Measurements from ENCODE around the gene LARP6.

Gene LARP6

DNA sequence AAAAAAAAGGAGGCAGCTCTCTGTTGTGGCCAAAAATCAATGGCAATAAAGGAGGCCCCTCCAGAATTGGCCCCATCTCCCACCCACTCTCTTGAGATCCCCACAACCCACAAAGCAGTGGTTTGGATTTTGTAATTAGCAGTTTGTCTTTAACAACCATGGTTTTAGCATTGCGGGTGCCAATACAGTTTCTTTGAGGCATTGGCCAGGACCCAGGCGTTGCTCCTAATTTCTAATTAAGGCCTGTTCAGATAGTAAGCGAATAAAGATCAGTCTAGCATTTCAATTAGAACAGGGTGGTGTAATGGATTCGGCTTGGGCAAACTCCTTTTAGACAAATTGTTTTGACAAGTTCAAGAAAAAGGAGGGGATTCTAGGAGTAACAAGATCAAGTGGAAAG, 67.0 kb downstream of the LARP6 start:
- in situ Hi-C loops (cut with HindIII; ENCODE audit: low pct_ligation_motif_present, low sequenced_read_pairs), result no loop called here

DNA sequence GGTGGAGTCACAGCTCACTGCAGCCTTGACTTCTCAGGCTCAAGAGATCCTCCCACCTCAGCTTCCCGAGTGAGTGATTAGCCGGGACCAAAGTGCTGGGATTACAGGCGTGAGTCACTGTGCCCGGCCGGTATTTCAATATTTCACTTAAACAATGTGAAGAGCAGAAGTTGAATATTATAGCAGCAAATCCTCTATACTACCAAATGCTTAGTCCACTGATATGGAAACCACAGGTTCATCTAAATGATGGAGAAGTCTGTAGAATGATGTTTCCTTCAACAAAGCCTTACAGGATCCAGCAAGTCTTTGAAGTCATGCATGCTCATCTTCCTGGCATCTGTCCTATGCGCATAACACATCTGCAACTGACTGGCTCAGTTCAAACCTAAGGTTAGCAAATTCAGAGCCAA, 70.3 kb downstream of the LARP6 start:
- no peak for DNase-seq
- in situ Hi-C loops (cut with HindIII; ENCODE audit: low pct_ligation_motif_present, low sequenced_read_pairs), result no loop called here
- TF ChIP-seq, protein P1, sequence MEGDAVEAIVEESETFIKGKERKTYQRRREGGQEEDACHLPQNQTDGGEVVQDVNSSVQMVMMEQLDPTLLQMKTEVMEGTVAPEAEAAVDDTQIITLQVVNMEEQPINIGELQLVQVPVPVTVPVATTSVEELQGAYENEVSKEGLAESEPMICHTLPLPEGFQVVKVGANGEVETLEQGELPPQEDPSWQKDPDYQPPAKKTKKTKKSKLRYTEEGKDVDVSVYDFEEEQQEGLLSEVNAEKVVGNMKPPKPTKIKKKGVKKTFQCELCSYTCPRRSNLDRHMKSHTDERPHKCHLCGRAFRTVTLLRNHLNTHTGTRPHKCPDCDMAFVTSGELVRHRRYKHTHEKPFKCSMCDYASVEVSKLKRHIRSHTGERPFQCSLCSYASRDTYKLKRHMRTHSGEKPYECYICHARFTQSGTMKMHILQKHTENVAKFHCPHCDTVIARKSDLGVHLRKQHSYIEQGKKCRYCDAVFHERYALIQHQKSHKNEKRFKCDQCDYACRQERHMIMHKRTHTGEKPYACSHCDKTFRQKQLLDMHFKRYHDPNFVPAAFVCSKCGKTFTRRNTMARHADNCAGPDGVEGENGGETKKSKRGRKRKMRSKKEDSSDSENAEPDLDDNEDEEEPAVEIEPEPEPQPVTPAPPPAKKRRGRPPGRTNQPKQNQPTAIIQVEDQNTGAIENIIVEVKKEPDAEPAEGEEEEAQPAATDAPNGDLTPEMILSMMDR (IDR thresholded peaks at IDR 0.05; ENCODE audit: low read depth, low read length, missing control alignments), result no peak
- Histone ChIP-seq H3K27ac (no peak overlapping the region), H3K27me3 (replicated peaks) (no peaks in the 10 kb centered on the region), H3K36me3 (replicated peaks) (no peaks in the 10 kb centered on the region), H3K4me3 (ENCODE audit: low read depth, low read length) (no peak overlapping the region)

More for the DNA sequence above, 67.0 kb downstream of the LARP6 start:
- Histone ChIP-seq H3K27me3 (replicated peaks) (no peaks in the 10 kb centered on the region), H3K4me3 (ENCODE audit: low read depth, low read length) (no peak overlapping the region), H3K36me3 (replicated peaks) (no peaks in the 10 kb centered on the region), H3K27ac (no peak overlapping the region)
- TF ChIP-seq, protein P1 (IDR thresholded peaks at IDR 0.05; ENCODE audit: low read depth, low read length, missing control alignments), result no peak
- no peak for DNase-seq

DNA sequence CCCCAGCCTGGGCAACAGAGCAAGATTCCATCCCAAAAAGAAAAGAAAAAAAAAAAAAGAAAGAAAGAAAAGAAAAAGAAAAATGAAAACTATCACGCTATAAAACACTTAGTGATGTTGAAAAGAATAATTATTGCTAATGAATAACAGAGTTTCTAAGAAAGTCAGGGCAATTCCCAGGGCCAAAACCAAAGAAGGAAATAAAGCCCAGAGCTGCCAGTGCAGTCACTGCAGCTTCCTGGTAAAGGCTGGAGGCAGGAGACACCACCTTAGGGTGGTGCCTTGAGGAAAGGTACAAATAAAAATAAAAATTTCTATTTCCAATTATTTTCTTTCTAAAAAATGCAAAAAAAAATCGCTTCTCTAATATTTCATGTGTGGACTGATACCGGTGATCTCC, 70.9 kb downstream of the LARP6 start:
- H3K4me3 ChIP-seq (ENCODE audit: low read depth, low read length), result no peak overlapping the region
- in situ Hi-C loops (cut with HindIII; ENCODE audit: low pct_ligation_motif_present, low sequenced_read_pairs), result no loop called here
- no peaks in the 10 kb centered on the region for H3K27me3 ChIP-seq (replicated peaks)
- no peaks in the 10 kb centered on the region for H3K36me3 ChIP-seq (replicated peaks)
- TF ChIP-seq, protein P1 (IDR thresholded peaks at IDR 0.05; ENCODE audit: low read depth, low read length, missing control alignments), result no peak
- H3K27ac ChIP-seq, result no peak overlapping the region
- DNase-seq, result no peak

DNA sequence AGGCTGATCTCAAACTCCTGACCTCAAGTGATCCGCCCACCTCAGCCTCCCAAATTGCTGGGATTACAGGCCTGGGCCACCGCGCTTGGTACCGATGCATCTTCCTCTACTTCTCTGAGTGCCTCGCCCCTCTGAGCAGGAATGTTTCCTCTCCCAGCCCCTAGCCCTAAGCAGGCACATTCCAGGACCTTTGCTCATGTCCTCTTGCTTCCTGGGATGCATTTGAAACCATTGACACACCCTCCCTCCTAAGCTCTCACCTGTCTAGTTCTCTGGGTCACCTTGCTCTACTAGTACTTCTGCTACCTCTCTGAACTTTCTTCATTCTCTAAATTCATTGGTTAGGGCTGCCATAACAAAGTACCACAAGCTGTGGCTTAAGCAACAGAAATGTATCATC, 72.7 kb downstream of the LARP6 start:
- TF ChIP-seq, protein P1 (IDR thresholded peaks at IDR 0.05; ENCODE audit: low read depth, low read length, missing control alignments), result no peak
- DNase-seq, result no peak
- H3K27me3 ChIP-seq (replicated peaks), result no peaks in the 10 kb centered on the region
- H3K36me3 ChIP-seq (replicated peaks), result no peaks in the 10 kb centered on the region
- no peak overlapping the region for H3K27ac ChIP-seq
- no peak overlapping the region for H3K4me3 ChIP-seq (ENCODE audit: low read depth, low read length)
- in situ Hi-C loops (cut with HindIII; ENCODE audit: low pct_ligation_motif_present, low sequenced_read_pairs), result no loop called here
